B cell (primary cell): Measurements from ENCODE around the gene IRGC. TPM values are rescaled to one million over a fixed set of nuclear protein-coding genes. Genes with fewer than 3 reads are reported as not detected.

ENCODE experiments used
- ATAC-seq: fragments of 200-7000 bp; cut with Tn5 transposase; one replicate; pipeline ENCODE4 v1.10.0; 2021; ENCODE audit warnings: low read depth, mild to moderate bottlenecking, moderate number of reproducible peaks, moderate library complexity
- CTCF ChIA-PET: fragments of 350-600 bp; sonication (Branson Sonifier 250); formaldehyde crosslinking; loops from one replicate; lab custom pipeline; 2021; ENCODE audit warnings: antibody characterized with exemption, inconsistent platforms; lab: Charles Lee
- POLR2A ChIA-PET: fragments of 350-600 bp; sonication (Branson Sonifier 250); formaldehyde crosslinking; loops from one replicate; lab custom pipeline; 2021; ENCODE audit warnings: antibody characterized with exemption; lab: Charles Lee
- DNase-seq: peaks from one replicate; pipeline ENCODE4 v3.0.0; 2013
- H2AFZ ChIP-seq: 2 replicates; pipeline ENCODE4 v1.6.1; 2012; ENCODE audit warnings: mild to moderate bottlenecking, low read depth, low read length; ENCODE audit not compliant: insufficient read depth, poor library complexity, severe bottlenecking
- H3K27ac ChIP-seq, 2 donors: 1 replicate in 1 of 2; 2 replicates in 1 of 2; pipeline ENCODE4 v1.5.1; 2012 to 2013; ENCODE audit warnings: low read length in 2 of 2, mild to moderate bottlenecking in 2 of 2, moderate library complexity in 1 of 2
- H3K27me3 ChIP-seq, 4 experiments: fragments of 200-600 bp in 1 of 4; sonication (generic) in 1 of 4; replicated peaks in 1 of 4; 1 replicate in 2 of 4; 2 replicates in 2 of 4; pipeline versions ENCODE4 v1.6.1 to v1.7.0; 2013 to 2016; ENCODE audit warnings: low read length in 3 of 4, mild to moderate bottlenecking in 2 of 4, mixed read lengths in 1 of 4, moderate library complexity in 1 of 4; ENCODE audit not compliant: insufficient read depth in 4 of 4, control insufficient read depth in 3 of 4; ENCODE audit errors: control extremely low read depth in 1 of 4
- H3K36me3 ChIP-seq, 2 experiments: replicated peaks in 1 of 2; 1 replicate in 1 of 2; 2 replicates in 1 of 2; pipeline versions ENCODE4 v1.6.1 to v1.7.1; 2013; ENCODE audit warnings: low read length in 1 of 2; ENCODE audit not compliant: insufficient read depth in 2 of 2, control insufficient read depth in 1 of 2; ENCODE audit errors: control extremely low read depth in 1 of 2, extremely low read depth in 1 of 2
- H3K4me1 ChIP-seq, 2 donors: fragments of 200-600 bp in 1 of 2; sonication (generic) in 1 of 2; 1 replicate in 1 of 2; 2 replicates in 1 of 2; pipeline versions ENCODE4 v1.5.1 to v1.6.1; 2013 to 2017; ENCODE audit warnings: low read length in 2 of 2; ENCODE audit not compliant: control insufficient read depth in 2 of 2, insufficient read depth in 2 of 2
- H3K4me2 ChIP-seq: replicated peaks from 2 replicates; pipeline ENCODE3; 2012; ENCODE audit warnings: mild to moderate bottlenecking, low read depth, low read length; ENCODE audit not compliant: poor library complexity, severe bottlenecking
- H3K4me3 ChIP-seq, 5 experiments: fragments of 200-600 bp in 1 of 5; sonication (generic) in 1 of 5; 1 replicate in 3 of 5; 2 replicates in 2 of 5; pipeline versions ENCODE4 v1.5.1 to v1.7.0; 2011 to 2016; ENCODE audit warnings: low read length in 4 of 5, mild to moderate bottlenecking in 4 of 5, low read depth in 2 of 5, control low read depth in 1 of 5, moderate library complexity in 1 of 5; ENCODE audit not compliant: insufficient read depth in 1 of 5; ENCODE audit errors: control extremely low read depth in 1 of 5, extremely low read depth in 1 of 5
- H3K79me2 ChIP-seq: fragments of 200-600 bp; sonication (generic); one replicate; pipeline ENCODE4 v1.6.0; 2016; ENCODE audit warnings: low read length; ENCODE audit not compliant: control insufficient read depth, insufficient read depth
- H3K9ac ChIP-seq: fragments of 200-600 bp; sonication (generic); 2 replicates; pipeline ENCODE4 v1.6.1; 2017; ENCODE audit warnings: mild to moderate bottlenecking, low read length, moderate library complexity
- H3K9me3 ChIP-seq, 3 donors: one replicate each; pipeline versions ENCODE4 v1.6.1 to v1.7.1; 2013; ENCODE audit warnings: low read length in 2 of 3; ENCODE audit not compliant: control insufficient read depth in 2 of 3, insufficient read depth in 1 of 3; ENCODE audit errors: control extremely low read depth in 1 of 3
- H4K20me1 ChIP-seq: 2 replicates; pipeline ENCODE4 v1.6.0; 2012; ENCODE audit warnings: mild to moderate bottlenecking, low read length; ENCODE audit not compliant: insufficient read depth, control insufficient read depth, poor library complexity, severe bottlenecking
- H3K27ac Mint-ChIP-seq: one replicate; pipeline ENCODE4 v1.8.0; 2021; ENCODE audit warnings: mixed read lengths
- H3K27me3 Mint-ChIP-seq: one replicate; pipeline ENCODE4 v1.8.0; 2021; ENCODE audit warnings: mixed read lengths
- H3K4me1 Mint-ChIP-seq: one replicate; pipeline ENCODE4 v1.8.0; 2021; ENCODE audit warnings: mixed read lengths
- H3K4me3 Mint-ChIP-seq: one replicate; pipeline ENCODE4 v1.8.0; 2021; ENCODE audit warnings: mixed read lengths
- H3K9me3 Mint-ChIP-seq: one replicate; pipeline ENCODE4 v1.8.0; 2022; ENCODE audit warnings: mixed read lengths; ENCODE audit not compliant: insufficient read depth
- CTCF ChIP-seq: fragments of 200-600 bp; IDR thresholded peaks from one replicate; pipeline ENCODE4 v1.8.0; 2022; ENCODE audit warnings: antibody characterized with exemption, mild to moderate bottlenecking
- EZH2 ChIP-seq: IDR thresholded peaks from 2 replicates; pipeline ENCODE4 v1.6.1; 2012; ENCODE audit warnings: borderline replicate concordance, low read depth, mild to moderate bottlenecking, moderate library complexity, low read length; ENCODE audit not compliant: insufficient read depth, poor library complexity, severe bottlenecking
- WGBS: methylation state at CpG from one replicate; pipeline ENCODE4 v1.1.5; 2013; ENCODE audit warnings: missing lambda C conversion rate; ENCODE audit not compliant: insufficient coverage; 5-methylcytosine and 5-hydroxymethylcytosine counted together
- intact Hi-C: fragments of 100-400 bp; cut with micrococcal nuclease; formaldehyde crosslinking; loops from one replicate; pipeline ENCODE4 v1.10.0; 2022
- polyA plus RNA-seq: library from polyadenylated mRNA; depleted of rRNA; stranded (reverse); fragments of >200 nt; gene quantifications from 2 replicates; pipeline ENCODE4 v1.2.3, GENCODE V29; 2012
- total RNA-seq, 2 donors: library from RNA; stranded (reverse); fragments of 120-200 nt in 1 of 2; gene quantifications; 1 replicate in 1 of 2; 2 replicates in 1 of 2; pipeline versions ENCODE4 v1.2.3 to v1.2.4, GENCODE V29; 2013 to 2022

IRGC gene
- total and polyA plus RNA-seq, 2 donors (not counting 1 experiment from before 2014, with no cell fraction given), result not detected

GRCh38 chr19:43718627-43719377 lies 2.9 kb downstream of the IRGC start:
- no peak overlapping the region for H2AFZ ChIP-seq
- Mint-ChIP-seq H3K9me3 (no peaks in the 10 kb centered on the region), H3K4me1 (no peaks in the 10 kb centered on the region), H3K27me3 (peaks cover 3% of the 10 kb centered on the region), H3K4me3 (no peak overlapping the region), H3K27ac (no peak overlapping the region)
- H3K79me2 ChIP-seq, result no peaks in the 10 kb centered on the region
- ChIA-PET CTCF (no interaction called here), POLR2A (no interaction called here)
- no peak overlapping the region for H3K4me2 ChIP-seq
- H3K4me3 ChIP-seq, result no peak overlapping the region
- no peak for TF ChIP-seq CTCF
- TF ChIP-seq EZH2, result no peak
- no peak for DNase-seq
- no peak for ATAC-seq
- no peaks in the 10 kb centered on the region for H3K36me3 ChIP-seq
- 97% methylated on average over 60 of the region's 60 CpGs for WGBS
- no peak overlapping the region for H3K27ac ChIP-seq
- H3K4me1 ChIP-seq, result peaks cover 0 to 1% of the 10 kb centered on the region in 2 donors
- no peaks in the 10 kb centered on the region for H3K27me3 ChIP-seq
- H3K9ac ChIP-seq, result no peak overlapping the region
- no peaks in the 10 kb centered on the region for H3K9me3 ChIP-seq
- H4K20me1 ChIP-seq, result no peaks in the 10 kb centered on the region
- intact Hi-C loops, result no loop called here

GRCh38 chr19:43719378-43719868 lies 3.5 kb downstream of the IRGC start:
- ATAC-seq, result no peak
- Histone ChIP-seq H2AFZ (no peak overlapping the region), H3K79me2 (no peaks in the 10 kb centered on the region), H3K4me2 (no peak overlapping the region), H4K20me1 (no peaks in the 10 kb centered on the region), H3K36me3 (no peaks in the 10 kb centered on the region), H3K4me3 (no peak overlapping the region), H3K9ac (no peak overlapping the region), H3K27me3 (no peaks in the 10 kb centered on the region), H3K4me1 (peaks cover 4 to 7% of the 10 kb centered on the region in 2 donors), H3K27ac (no peak overlapping the region), H3K9me3 (no peaks in the 10 kb centered on the region)
- no peak overlapping the region for H3K27ac Mint-ChIP-seq
- peaks cover 3% of the 10 kb centered on the region for H3K27me3 Mint-ChIP-seq
- intact Hi-C loops, result no loop called here
- no peak for TF ChIP-seq CTCF
- TF ChIP-seq EZH2, result no peak
- H3K4me1 Mint-ChIP-seq, result peaks cover 1% of the 10 kb centered on the region
- no peaks in the 10 kb centered on the region for H3K9me3 Mint-ChIP-seq
- 97% methylated on average over 32 of the region's 37 CpGs for WGBS
- POLR2A ChIA-PET, result no interaction called here
- H3K4me3 Mint-ChIP-seq, result no peak overlapping the region
- CTCF ChIA-PET, result no interaction called here
- no peak for DNase-seq
